H9 (cell line): ENCODE measurements around the gene SPTBN4. TPM values are rescaled to one million over a fixed set of nuclear protein-coding genes. Genes with fewer than 3 reads are reported as not detected.

Source experiments
- DNase-seq: peaks from one replicate; pipeline ENCODE4 v3.0.0-alpha.2; 2017
- H2AFZ ChIP-seq: one replicate; pipeline ENCODE4 v1.6.1; 2013; ENCODE audit warnings: mild to moderate bottlenecking, low read length, control low read depth, moderate library complexity
- H2AK5ac ChIP-seq: 2 replicates; pipeline ENCODE4 v1.6.1; 2013; ENCODE audit warnings: low read length, control low read depth, mixed read lengths; ENCODE audit not compliant: insufficient read length
- H2BK120ac ChIP-seq: one replicate; pipeline ENCODE4 v1.6.1; 2013; ENCODE audit warnings: low read depth, mild to moderate bottlenecking, low read length, control low read depth, inconsistent platforms; ENCODE audit not compliant: poor library complexity, severe bottlenecking
- H2BK12ac ChIP-seq: 2 replicates; pipeline ENCODE4 v1.6.1; 2013; ENCODE audit warnings: low read length, control low read depth, mixed read lengths, low read depth; ENCODE audit not compliant: insufficient read length
- H2BK15ac ChIP-seq: 2 replicates; pipeline ENCODE4 v1.6.1; 2013; ENCODE audit warnings: low read depth, low read length, control low read depth
- H2BK20ac ChIP-seq: one replicate; pipeline ENCODE4 v1.6.1; 2013; ENCODE audit warnings: low read depth, mild to moderate bottlenecking, low read length, control low read depth, inconsistent platforms; ENCODE audit not compliant: poor library complexity, severe bottlenecking
- H2BK5ac ChIP-seq: 2 replicates; pipeline ENCODE4 v1.6.1; 2013; ENCODE audit warnings: low read length, control low read depth, mixed read lengths; ENCODE audit not compliant: insufficient read length
- H3K14ac ChIP-seq: 2 replicates; pipeline ENCODE4 v1.6.1; 2013; ENCODE audit warnings: low read length, control low read depth; ENCODE audit not compliant: insufficient read depth
- H3K18ac ChIP-seq: 2 replicates; pipeline ENCODE4 v1.6.1; 2013; ENCODE audit warnings: low read depth, mild to moderate bottlenecking, mixed read lengths, low read length, control low read depth; ENCODE audit not compliant: insufficient read length
- H3K23ac ChIP-seq: 2 replicates; pipeline ENCODE4 v1.6.1; 2013; ENCODE audit warnings: low read length, control low read depth, mixed read lengths, low read depth; ENCODE audit not compliant: insufficient read length
- H3K23me2 ChIP-seq: 2 replicates; pipeline ENCODE4 v1.6.1; 2013; ENCODE audit warnings: low read depth, mild to moderate bottlenecking, mixed read lengths, low read length, control low read depth; ENCODE audit not compliant: insufficient read length, poor library complexity, severe bottlenecking
- H3K27ac ChIP-seq: 2 replicates; pipeline ENCODE4 v1.5.1; 2013; ENCODE audit warnings: low read length, control low read depth, mixed read lengths, low read depth; ENCODE audit not compliant: insufficient read length
- H3K27me3 ChIP-seq: 2 replicates; pipeline ENCODE4 v1.6.1; 2013; ENCODE audit warnings: low read length, control low read depth, inconsistent platforms; ENCODE audit not compliant: insufficient read depth
- H3K4ac ChIP-seq: 2 replicates; pipeline ENCODE4 v1.6.1; 2013; ENCODE audit warnings: low read depth, mild to moderate bottlenecking, control low read depth, inconsistent platforms, low read length, moderate library complexity
- H3K4me1 ChIP-seq: 2 replicates; pipeline ENCODE4 v1.6.1; 2013; ENCODE audit warnings: low read length, control low read depth, inconsistent platforms; ENCODE audit not compliant: insufficient read depth
- H3K4me2 ChIP-seq: 2 replicates; pipeline ENCODE4 v1.6.1; 2013; ENCODE audit warnings: low read length, control low read depth, mixed read lengths; ENCODE audit not compliant: insufficient read length, insufficient read depth
- H3K56ac ChIP-seq: 2 replicates; pipeline ENCODE4 v1.6.1; 2013; ENCODE audit warnings: low read depth, mild to moderate bottlenecking, mixed read lengths, low read length, control low read depth; ENCODE audit not compliant: insufficient read length
- H3K79me1 ChIP-seq: 2 replicates; pipeline ENCODE4 v1.6.1; 2013; ENCODE audit warnings: low read depth, mild to moderate bottlenecking, moderate library complexity, low read length, control low read depth, inconsistent platforms; ENCODE audit not compliant: insufficient read depth, poor library complexity, severe bottlenecking
- H3K79me2 ChIP-seq: 2 replicates; pipeline ENCODE4 v1.6.1; 2013; ENCODE audit warnings: low read length, control low read depth, inconsistent platforms; ENCODE audit not compliant: insufficient read depth
- H3K9ac ChIP-seq: 2 replicates; pipeline ENCODE4 v1.6.1; 2013; ENCODE audit warnings: low read length, control low read depth, mixed read lengths; ENCODE audit not compliant: insufficient read length; ENCODE audit errors: extremely low read depth
- H3K9me3 ChIP-seq: one replicate; pipeline ENCODE4 v1.6.1; 2013; ENCODE audit warnings: low read depth, low read length, inconsistent platforms; ENCODE audit not compliant: control insufficient read depth
- H3T11ph ChIP-seq: one replicate; pipeline ENCODE4 v1.6.1; 2013; ENCODE audit warnings: mild to moderate bottlenecking, low read length, control low read depth, inconsistent platforms
- H4K20me1 ChIP-seq: one replicate; pipeline ENCODE4 v1.6.1; 2013; ENCODE audit not compliant: control insufficient read depth, insufficient read length, insufficient read depth
- H4K5ac ChIP-seq: 2 replicates; pipeline ENCODE4 v1.6.1; 2013; ENCODE audit warnings: low read depth, mild to moderate bottlenecking, mixed read lengths, low read length, control low read depth; ENCODE audit not compliant: insufficient read length
- H4K8ac ChIP-seq: replicated peaks from 2 replicates; pipeline ENCODE4 v1.6.1; 2013; ENCODE audit warnings: low read length, control low read depth, mixed read lengths, low read depth; ENCODE audit not compliant: insufficient read length
- H4K91ac ChIP-seq: 2 replicates; pipeline ENCODE4 v1.6.1; 2013; ENCODE audit warnings: low read depth, mild to moderate bottlenecking, moderate library complexity, mixed read lengths, low read length, control low read depth; ENCODE audit not compliant: insufficient read length
- H3K27ac Mint-ChIP-seq, 3 experiments: 2 replicates in 2 of 3; 3 replicates in 1 of 3; pipeline ENCODE4 v1.8.0; 2020 to 2021; ENCODE audit warnings: mixed read lengths in 3 of 3, mild to moderate bottlenecking in 1 of 3, moderate library complexity in 1 of 3
- H3K27me3 Mint-ChIP-seq: 2 replicates; pipeline ENCODE4 v1.8.0; 2021; ENCODE audit warnings: low read depth, mild to moderate bottlenecking, moderate library complexity, mixed read lengths
- H3K36me3 Mint-ChIP-seq, 3 experiments: 2 replicates in 2 of 3; 3 replicates in 1 of 3; pipeline ENCODE4 v1.8.0; 2020 to 2021; ENCODE audit warnings: low read depth in 3 of 3, mixed read lengths in 3 of 3; ENCODE audit not compliant: insufficient read depth in 1 of 3
- H3K4me1 Mint-ChIP-seq, 2 experiments: 2 replicates each; pipeline ENCODE4 v1.8.0; 2020; ENCODE audit warnings: mixed read lengths in 2 of 2
- H3K4me3 Mint-ChIP-seq, 2 experiments: 2 replicates in 1 of 2; 3 replicates in 1 of 2; pipeline ENCODE4 v1.8.0; 2020 to 2021; ENCODE audit warnings: mild to moderate bottlenecking in 2 of 2, mixed read lengths in 2 of 2, moderate library complexity in 1 of 2
- H3K9me3 Mint-ChIP-seq, 2 experiments: 2 replicates in 1 of 2; 3 replicates in 1 of 2; pipeline ENCODE4 v1.8.0; 2020; ENCODE audit warnings: mild to moderate bottlenecking in 2 of 2, mixed read lengths in 2 of 2, moderate library complexity in 1 of 2
- WGBS: extraction: QIAGEN DNeasy Blood & Tissue Kit; methylation state at CpG from one replicate; pipeline ENCODE4 v1.1.7; 2013; ENCODE audit warnings: missing lambda C conversion rate, low lambda C conversion rate, mixed read lengths; ENCODE audit not compliant: insufficient read length; ENCODE audit errors: extremely low coverage; 5-methylcytosine and 5-hydroxymethylcytosine counted together
- total RNA-seq: library from RNA; stranded (reverse); gene quantifications from 2 replicates; pipeline ENCODE4 v1.2.1, GENCODE V29; 2021
- TF ChIP-seq, protein P1 (sequence below): fragments of 200-600 bp; sonication (generic); conservative IDR thresholded peaks from 3 replicates; pipeline ENCODE4 v1.8.0; 2021; ENCODE audit warnings: antibody characterized with exemption, mild to moderate bottlenecking

The SPTBN4 gene
- total RNA-seq, 1 experiment from 2014 or later, result 2.9 TPM

DNA sequence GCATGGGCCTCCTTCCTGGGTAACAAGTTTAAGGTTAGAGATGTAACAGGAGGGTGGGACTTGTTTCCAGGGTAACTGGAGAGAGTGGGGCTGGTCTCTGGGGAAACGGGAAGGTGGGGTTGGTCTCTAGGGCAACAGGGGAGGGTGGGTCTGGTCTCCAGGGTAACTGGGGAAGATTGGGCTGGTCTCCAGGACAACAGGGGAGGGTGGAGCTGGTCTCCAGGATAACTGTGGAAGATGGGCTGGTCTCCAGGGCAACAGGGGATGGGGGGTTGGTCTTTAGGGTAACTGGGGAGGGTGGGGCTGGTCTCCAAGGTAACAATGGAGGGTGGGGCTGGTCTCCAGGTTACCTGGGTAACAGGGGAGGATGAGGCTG, 36.5 kb downstream of the SPTBN4 start:
- no peaks in the 10 kb centered on the region for H3K79me2 ChIP-seq
- no peak overlapping the region for H3K9ac ChIP-seq
- H3K23me2 ChIP-seq, result no peaks in the 10 kb centered on the region
- no peaks in the 10 kb centered on the region for H3K36me3 Mint-ChIP-seq
- H2BK12ac ChIP-seq, result no peak overlapping the region
- H3K4me1 Mint-ChIP-seq, result peaks cover 4 to 7% of the 10 kb centered on the region in 2 experiments; a peak in 2 of 4 replicates
- no peak overlapping the region for H3T11ph ChIP-seq
- H3K27ac ChIP-seq, result no peak overlapping the region
- H3K4ac ChIP-seq, result no peak overlapping the region
- H2AK5ac ChIP-seq, result no peak overlapping the region
- peak; percentile 41 for DNase-seq
- H3K23ac ChIP-seq, result no peak overlapping the region
- H4K5ac ChIP-seq, result no peak overlapping the region
- no peak overlapping the region for H3K14ac ChIP-seq
- H3K4me2 ChIP-seq, result no peak overlapping the region
- no peak overlapping the region for H4K91ac ChIP-seq
- no CpG with 5 or more reads among the region's 1 CpG for WGBS
- no peaks in the 10 kb centered on the region for H3K9me3 ChIP-seq
- no peak overlapping the region for H3K4me3 Mint-ChIP-seq
- H3K9me3 Mint-ChIP-seq, result no peaks in the 10 kb centered on the region; a peak in 1 of 5 replicates
- no peak overlapping the region for H2AFZ ChIP-seq
- no peak overlapping the region; a peak in 1 of 7 replicates for H3K27ac Mint-ChIP-seq
- H3K27me3 ChIP-seq, result no peaks in the 10 kb centered on the region
- no peak overlapping the region for H2BK120ac ChIP-seq
- H3K27me3 Mint-ChIP-seq, result peaks cover 64% of the 10 kb centered on the region
- no peak overlapping the region for H3K56ac ChIP-seq
- H2BK15ac ChIP-seq, result no peak overlapping the region
- H3K18ac ChIP-seq, result no peak overlapping the region
- TF ChIP-seq, protein P1, sequence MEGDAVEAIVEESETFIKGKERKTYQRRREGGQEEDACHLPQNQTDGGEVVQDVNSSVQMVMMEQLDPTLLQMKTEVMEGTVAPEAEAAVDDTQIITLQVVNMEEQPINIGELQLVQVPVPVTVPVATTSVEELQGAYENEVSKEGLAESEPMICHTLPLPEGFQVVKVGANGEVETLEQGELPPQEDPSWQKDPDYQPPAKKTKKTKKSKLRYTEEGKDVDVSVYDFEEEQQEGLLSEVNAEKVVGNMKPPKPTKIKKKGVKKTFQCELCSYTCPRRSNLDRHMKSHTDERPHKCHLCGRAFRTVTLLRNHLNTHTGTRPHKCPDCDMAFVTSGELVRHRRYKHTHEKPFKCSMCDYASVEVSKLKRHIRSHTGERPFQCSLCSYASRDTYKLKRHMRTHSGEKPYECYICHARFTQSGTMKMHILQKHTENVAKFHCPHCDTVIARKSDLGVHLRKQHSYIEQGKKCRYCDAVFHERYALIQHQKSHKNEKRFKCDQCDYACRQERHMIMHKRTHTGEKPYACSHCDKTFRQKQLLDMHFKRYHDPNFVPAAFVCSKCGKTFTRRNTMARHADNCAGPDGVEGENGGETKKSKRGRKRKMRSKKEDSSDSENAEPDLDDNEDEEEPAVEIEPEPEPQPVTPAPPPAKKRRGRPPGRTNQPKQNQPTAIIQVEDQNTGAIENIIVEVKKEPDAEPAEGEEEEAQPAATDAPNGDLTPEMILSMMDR, result no peak
- H3K79me1 ChIP-seq, result no peaks in the 10 kb centered on the region
- no peaks in the 10 kb centered on the region for H4K20me1 ChIP-seq
- H4K8ac ChIP-seq, result no peak overlapping the region
- no peak overlapping the region for H2BK20ac ChIP-seq
- no peak overlapping the region for H2BK5ac ChIP-seq
- H3K4me1 ChIP-seq, result 0 out of 2 replicates have a peak, but pooled peaks cover 3% of the 10 kb centered on the region
